ENCODE results near the gene LRRFIP1. TPM values are rescaled to one million over a fixed set of nuclear protein-coding genes. Genes with fewer than 3 reads are reported as not detected.

The LRRFIP1 gene
- total and polyA plus RNA-seq, 2 of the 13 experiments (the other 11 are each of a cell fraction or from before 2014, with no cell fraction given), result 15.9 to 40.5 TPM

DNA sequence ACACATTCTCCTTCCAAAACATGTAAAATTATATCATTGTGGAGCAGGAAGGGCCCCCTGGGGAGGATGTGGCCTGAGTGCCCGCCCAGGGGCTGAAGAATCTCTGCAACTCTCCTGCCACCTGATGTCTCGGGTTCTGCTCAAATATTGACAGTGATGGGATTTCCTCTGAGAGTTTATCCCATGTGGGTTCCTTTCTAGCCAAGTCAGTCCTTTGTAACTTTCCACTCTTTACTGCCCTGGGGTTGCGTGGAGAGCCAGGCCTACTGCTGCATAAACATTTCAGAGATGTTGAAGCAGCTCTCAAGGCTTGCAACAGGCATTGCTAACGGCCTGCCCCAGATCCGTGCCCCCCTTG is 32.9 kb upstream of the LRRFIP1 start (continued):
- TF ChIP-seq, protein P1, sequence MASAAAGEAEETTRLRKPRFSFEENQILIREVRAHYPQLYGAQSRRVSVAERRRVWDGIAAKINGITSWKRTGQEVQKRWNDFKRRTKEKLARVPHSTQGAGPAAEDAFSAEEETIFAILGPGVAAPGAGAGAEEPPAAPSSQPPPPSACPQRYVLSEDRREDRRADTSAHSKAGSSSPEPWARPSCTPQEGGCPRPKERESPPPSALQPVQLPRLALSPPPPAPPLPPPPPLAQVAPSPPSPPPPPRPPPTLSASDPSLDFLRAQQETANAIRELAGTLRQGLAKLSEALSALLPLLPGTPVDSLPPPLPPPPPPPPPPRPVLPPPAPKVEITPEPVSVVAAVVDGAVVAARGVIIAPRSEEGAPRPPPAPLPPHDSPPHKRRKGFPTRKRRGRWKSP (CRISPR knock-in tag; IDR thresholded peaks at IDR 0.05), result 0 out of 2 replicates have a peak, but pooled peaks have one; percentile 34
- TF ChIP-seq FIP1L1 (IDR thresholded peaks at IDR 0.05; ENCODE audit: borderline replicate concordance, insufficient read depth, low read depth, low read length) (no peak), SIN3A (IDR thresholded peaks at IDR 0.05; ENCODE audit: borderline replicate concordance, low read depth, low read length) (0 out of 2 replicates have a peak, but pooled peaks have one; percentile 49), ZSCAN30 (CRISPR knock-in tag; IDR thresholded peaks at IDR 0.05) (no peak), ELF3 (CRISPR knock-in tag; IDR thresholded peaks at IDR 0.05) (peak; percentile 54; the same call in 1 of the 2 replicates), RFXAP (CRISPR knock-in tag; IDR thresholded peaks at IDR 0.05; ENCODE audit: borderline replicate concordance) (no peak), ONECUT2 (CRISPR knock-in tag; IDR thresholded peaks at IDR 0.05) (peak; percentile 31; the same call in 1 of the 2 replicates), XBP1 (CRISPR knock-in tag; IDR thresholded peaks at IDR 0.05) (no peak), HIVEP1 (CRISPR knock-in tag; IDR thresholded peaks at IDR 0.05) (0 out of 2 replicates have a peak, but pooled peaks have one; percentile 25), GATAD1 (CRISPR knock-in tag; IDR thresholded peaks at IDR 0.05) (peak; percentile 17; the same call in 1 of the 2 replicates), KDM3A (CRISPR knock-in tag; IDR thresholded peaks at IDR 0.05; ENCODE audit: low read depth) (no peak), SRSF1 (optimal IDR thresholded peaks at IDR 0.05; ENCODE audit: low read depth, low read length) (no peak), BHLHE40 (IDR thresholded peaks at IDR 0.05; ENCODE audit: low read length) (0 out of 2 replicates have a peak, but pooled peaks have one; percentile 13), NCOR1 (IDR thresholded peaks at IDR 0.05; ENCODE audit: borderline replicate concordance, low read length) (0 out of 2 replicates have a peak, but pooled peaks have one; percentile 5), CBX1 (IDR thresholded peaks at IDR 0.05; ENCODE audit: low read depth) (no peak), MAFK (conservative IDR thresholded peaks at IDR 0.05 in 1 of 2, IDR thresholded peaks at IDR 0.05 in 1 of 2; ENCODE audit: low read length in 2 of 2) (0 out of 4 replicates have a peak, but pooled peaks of 1 of the 2 experiments have one; percentile 3), HMG20A (CRISPR knock-in tag; IDR thresholded peaks at IDR 0.05; ENCODE audit: borderline replicate concordance) (peak; percentile 59; the same call in 1 of the 2 replicates), ZKSCAN8 (CRISPR knock-in tag; IDR thresholded peaks at IDR 0.05; ENCODE audit: borderline replicate concordance) (peak; percentile 55; the same call in 1 of the 2 replicates), ZNF713 (CRISPR knock-in tag; IDR thresholded peaks at IDR 0.05) (no peak), YEATS2 (CRISPR knock-in tag; IDR thresholded peaks at IDR 0.05; ENCODE audit: borderline replicate concordance) (peak; percentile 52; the same call in 1 of the 2 replicates), FOXA3 (CRISPR knock-in tag; IDR thresholded peaks at IDR 0.05) (peak; percentile 79), RCOR2 (CRISPR knock-in tag; IDR thresholded peaks at IDR 0.05) (no peak), ZNF431 (CRISPR knock-in tag; IDR thresholded peaks at IDR 0.05; ENCODE audit: borderline replicate concordance, low read depth) (no peak), ZNF383 (CRISPR knock-in tag; IDR thresholded peaks at IDR 0.05; ENCODE audit: borderline replicate concordance) (no peak), NKX3-1 (CRISPR knock-in tag; IDR thresholded peaks at IDR 0.05) (0 out of 2 replicates have a peak, but pooled peaks have one; percentile 33), GFI1 (CRISPR knock-in tag; IDR thresholded peaks at IDR 0.05; ENCODE audit: borderline replicate concordance) (peak; percentile 96), ZNF563 (CRISPR knock-in tag; IDR thresholded peaks at IDR 0.05) (0 out of 2 replicates have a peak, but pooled peaks have one; percentile 21)
- TF ChIP-seq, protein P2, sequence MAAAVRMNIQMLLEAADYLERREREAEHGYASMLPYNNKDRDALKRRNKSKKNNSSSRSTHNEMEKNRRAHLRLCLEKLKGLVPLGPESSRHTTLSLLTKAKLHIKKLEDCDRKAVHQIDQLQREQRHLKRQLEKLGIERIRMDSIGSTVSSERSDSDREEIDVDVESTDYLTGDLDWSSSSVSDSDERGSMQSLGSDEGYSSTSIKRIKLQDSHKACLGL (CRISPR knock-in tag; IDR thresholded peaks at IDR 0.05), result 0 out of 2 replicates have a peak, but pooled peaks have one; percentile 18
- TF ChIP-seq, protein P3, sequence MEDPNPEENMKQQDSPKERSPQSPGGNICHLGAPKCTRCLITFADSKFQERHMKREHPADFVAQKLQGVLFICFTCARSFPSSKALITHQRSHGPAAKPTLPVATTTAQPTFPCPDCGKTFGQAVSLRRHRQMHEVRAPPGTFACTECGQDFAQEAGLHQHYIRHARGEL (CRISPR knock-in tag; IDR thresholded peaks at IDR 0.05), result no peak
- TF ChIP-seq, protein P4, sequence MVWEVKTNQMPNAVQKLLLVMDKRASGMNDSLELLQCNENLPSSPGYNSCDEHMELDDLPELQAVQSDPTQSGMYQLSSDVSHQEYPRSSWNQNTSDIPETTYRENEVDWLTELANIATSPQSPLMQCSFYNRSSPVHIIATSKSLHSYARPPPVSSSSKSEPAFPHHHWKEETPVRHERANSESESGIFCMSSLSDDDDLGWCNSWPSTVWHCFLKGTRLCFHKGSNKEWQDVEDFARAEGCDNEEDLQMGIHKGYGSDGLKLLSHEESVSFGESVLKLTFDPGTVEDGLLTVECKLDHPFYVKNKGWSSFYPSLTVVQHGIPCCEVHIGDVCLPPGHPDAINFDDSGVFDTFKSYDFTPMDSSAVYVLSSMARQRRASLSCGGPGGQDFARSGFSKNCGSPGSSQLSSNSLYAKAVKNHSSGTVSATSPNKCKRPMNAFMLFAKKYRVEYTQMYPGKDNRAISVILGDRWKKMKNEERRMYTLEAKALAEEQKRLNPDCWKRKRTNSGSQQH (CRISPR knock-in tag; IDR thresholded peaks at IDR 0.05; ENCODE audit: low read depth), result 0 out of 2 replicates have a peak, but pooled peaks have one; percentile 20

Measured in HepG2 (cell line).